ENCODE measurements around the gene ATP10A.

DNA sequence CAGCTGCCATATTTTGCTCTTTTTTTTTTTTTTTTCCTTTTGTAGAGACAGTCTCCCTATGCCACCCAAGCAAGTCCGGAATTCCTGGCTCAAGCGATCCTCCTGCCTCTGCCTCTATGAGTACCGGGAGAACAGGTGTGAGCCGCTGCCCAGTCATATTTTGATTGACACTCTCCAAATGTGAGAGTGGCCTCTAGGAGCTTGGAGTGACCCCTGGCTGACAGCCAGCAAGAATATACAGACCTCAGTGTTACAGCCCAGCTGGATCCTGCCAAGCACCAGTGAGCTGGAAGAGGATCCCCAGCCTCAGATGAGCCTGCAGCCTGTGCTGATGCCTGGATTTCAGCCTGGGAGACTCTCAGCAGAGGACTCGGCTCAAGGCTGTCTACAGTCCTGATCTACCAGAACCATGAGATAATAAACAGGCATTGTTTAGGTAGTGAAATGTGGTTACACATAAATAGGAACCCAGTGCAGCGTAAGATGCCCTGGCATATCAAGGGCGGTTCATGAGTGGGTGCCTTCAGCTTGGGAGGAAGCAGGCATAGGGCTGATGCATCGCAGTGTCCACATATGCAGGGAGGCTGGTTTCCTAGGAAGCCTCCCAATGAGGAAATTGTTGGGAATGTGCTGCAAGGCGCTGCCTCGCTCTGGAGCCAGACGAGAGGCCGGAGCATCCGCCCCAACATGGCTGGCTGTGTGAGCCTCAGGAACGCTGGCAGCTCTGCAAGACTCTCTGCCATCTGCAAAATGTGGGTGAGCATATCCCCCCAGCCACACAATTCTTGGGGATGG is 38.9 kb upstream of the ATP10A start:
- TF ChIP-seq, protein P1, sequence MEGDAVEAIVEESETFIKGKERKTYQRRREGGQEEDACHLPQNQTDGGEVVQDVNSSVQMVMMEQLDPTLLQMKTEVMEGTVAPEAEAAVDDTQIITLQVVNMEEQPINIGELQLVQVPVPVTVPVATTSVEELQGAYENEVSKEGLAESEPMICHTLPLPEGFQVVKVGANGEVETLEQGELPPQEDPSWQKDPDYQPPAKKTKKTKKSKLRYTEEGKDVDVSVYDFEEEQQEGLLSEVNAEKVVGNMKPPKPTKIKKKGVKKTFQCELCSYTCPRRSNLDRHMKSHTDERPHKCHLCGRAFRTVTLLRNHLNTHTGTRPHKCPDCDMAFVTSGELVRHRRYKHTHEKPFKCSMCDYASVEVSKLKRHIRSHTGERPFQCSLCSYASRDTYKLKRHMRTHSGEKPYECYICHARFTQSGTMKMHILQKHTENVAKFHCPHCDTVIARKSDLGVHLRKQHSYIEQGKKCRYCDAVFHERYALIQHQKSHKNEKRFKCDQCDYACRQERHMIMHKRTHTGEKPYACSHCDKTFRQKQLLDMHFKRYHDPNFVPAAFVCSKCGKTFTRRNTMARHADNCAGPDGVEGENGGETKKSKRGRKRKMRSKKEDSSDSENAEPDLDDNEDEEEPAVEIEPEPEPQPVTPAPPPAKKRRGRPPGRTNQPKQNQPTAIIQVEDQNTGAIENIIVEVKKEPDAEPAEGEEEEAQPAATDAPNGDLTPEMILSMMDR (IDR thresholded peaks at IDR 0.05) = no peak
- no peak for TF ChIP-seq POLR2A (IDR thresholded peaks at IDR 0.05)
